Measurements from ENCODE around the gene S100A3. TPM values are rescaled to one million over a fixed set of nuclear protein-coding genes. Genes with fewer than 3 reads are reported as not detected.

Gene S100A3
- total RNA-seq, 2 donors from 2014 or later = 0.61 TPM; not detected in 1

GRCh38 chr1:153506831-153507413 lies 42.1 kb downstream of the S100A3 start:
- H3K9ac ChIP-seq (ENCODE audit: low read depth in 2 of 2, low read length in 2 of 2) = no peak overlapping the region
- intact Hi-C loops (cut with DNase I) = loop anchor here (5.0 kb wide), 1 partner anchor 240 kb away; no protein-coding TSS in a partner anchor
- no peaks in the 10 kb centered on the region for H3K9me3 ChIP-seq
- no peaks in the 10 kb centered on the region for H3K4me1 ChIP-seq
- H3K36me3 ChIP-seq = no peaks in the 10 kb centered on the region
- no peak for TF ChIP-seq CTCF (IDR thresholded peaks at IDR 0.05)
- H3K27me3 ChIP-seq = no peaks in the 10 kb centered on the region
- H3K4me3 ChIP-seq = no peak overlapping the region
- H3K27ac ChIP-seq = peak overlapping the region; percentile 55
- DNase-seq = peak; percentile 74

GRCh38 chr1:153506386-153506785 lies 42.7 kb downstream of the S100A3 start:
- Histone ChIP-seq H3K27me3 (no peaks in the 10 kb centered on the region), H3K9me3 (no peaks in the 10 kb centered on the region), H3K27ac (peak overlapping the region; percentile 55), H3K4me3 (no peak overlapping the region), H3K9ac (ENCODE audit: low read depth in 2 of 2, low read length in 2 of 2) (no peak overlapping the region), H3K4me1 (no peaks in the 10 kb centered on the region), H3K36me3 (no peaks in the 10 kb centered on the region)
- no peak for TF ChIP-seq CTCF (IDR thresholded peaks at IDR 0.05)
- DNase-seq = no peak
- intact Hi-C loops (cut with DNase I) = loop anchor here (5.0 kb wide), 1 partner anchor 241 kb away; no protein-coding TSS in a partner anchor

GRCh38 chr1:153505576-153505975 lies 43.5 kb downstream of the S100A3 start:
- H3K27ac ChIP-seq = no peak overlapping the region
- no peak for DNase-seq
- H3K9ac ChIP-seq (ENCODE audit: low read depth in 2 of 2, low read length in 2 of 2) = no peak overlapping the region
- intact Hi-C loops (cut with DNase I) = loop anchor here (5.0 kb wide), 1 partner anchor 242 kb away; no protein-coding TSS in a partner anchor
- no peaks in the 10 kb centered on the region for H3K27me3 ChIP-seq
- no peaks in the 10 kb centered on the region for H3K4me1 ChIP-seq
- H3K36me3 ChIP-seq = no peaks in the 10 kb centered on the region
- no peak for TF ChIP-seq CTCF (IDR thresholded peaks at IDR 0.05)
- H3K4me3 ChIP-seq = no peak overlapping the region
- H3K9me3 ChIP-seq = no peaks in the 10 kb centered on the region

GRCh38 chr1:153503766-153504165 lies 45.3 kb downstream of the S100A3 start:
- intact Hi-C loops (cut with DNase I) = no loop called here
- no peak overlapping the region for H3K27ac ChIP-seq
- no peak overlapping the region for H3K4me3 ChIP-seq
- no peak for TF ChIP-seq CTCF (IDR thresholded peaks at IDR 0.05)
- no peaks in the 10 kb centered on the region for H3K36me3 ChIP-seq
- H3K9ac ChIP-seq (ENCODE audit: low read depth in 2 of 2, low read length in 2 of 2) = no peak overlapping the region
- no peaks in the 10 kb centered on the region for H3K4me1 ChIP-seq
- H3K9me3 ChIP-seq = no peaks in the 10 kb centered on the region
- no peaks in the 10 kb centered on the region for H3K27me3 ChIP-seq
- no peak for DNase-seq

- no peaks in the 10 kb centered on the region for H3K9me3 ChIP-seq
- H3K27ac ChIP-seq = no peak overlapping the region
- no peaks in the 10 kb centered on the region for H3K27me3 ChIP-seq
- H3K4me3 ChIP-seq = no peak overlapping the region
- intact Hi-C loops (cut with DNase I) = no loop called here
- H3K9ac ChIP-seq (ENCODE audit: low read depth in 2 of 2, low read length in 2 of 2) = no peak overlapping the region
- no peak for DNase-seq
- H3K4me1 ChIP-seq = no peaks in the 10 kb centered on the region
- no peaks in the 10 kb centered on the region for H3K36me3 ChIP-seq
- TF ChIP-seq CTCF (IDR thresholded peaks at IDR 0.05) = no peak
Observed at GRCh38 chr1:153498746-153499145, 50.3 kb downstream of the S100A3 start.

Other genes with a start within 250 kb of the S100A3 start
- not detected for gene PGLYRP3, start 236.3 kb downstream of the S100A3 start, total RNA-seq
- gene PGLYRP4, start 200.4 kb downstream of the S100A3 start, total RNA-seq = not detected
- gene S100A9, start 191.4 kb downstream of the S100A3 start, total RNA-seq = 10 to 100 TPM; 16.3 to 34.9 TPM
- not detected for gene S100A12, start 173.6 kb downstream of the S100A3 start, total RNA-seq
- 1 to 10 TPM in 1 of 2 donors, under 1 TPM in 1; 0.79 to 6.9 TPM for gene S100A8, start 158.2 kb downstream of the S100A3 start, total RNA-seq
- not detected for gene S100A7A, start 132.7 kb downstream of the S100A3 start, total RNA-seq
- gene S100A7, start 88.6 kb downstream of the S100A3 start, total RNA-seq = not detected
- gene S100A6, start 13.3 kb downstream of the S100A3 start, total RNA-seq = 1,000 to 10,000 TPM; 2,444 to 2,474 TPM
- not detected for gene S100A5, start 8.3 kb downstream of the S100A3 start, total RNA-seq
- 10 to 100 TPM; 41.8 to 83.8 TPM for gene S100A4, start 3.5 kb downstream of the S100A3 start, total RNA-seq
- 1 to 10 TPM; 1.0 to 2.4 TPM for gene S100A2, start 16.6 kb upstream of the S100A3 start, total RNA-seq
- gene S100A16, start 63.9 kb upstream of the S100A3 start, total RNA-seq = 100 to 1,000 TPM; 232 to 288 TPM
- gene S100A14, start 67.1 kb upstream of the S100A3 start, total RNA-seq = 100 to 1,000 TPM; 543 to 565 TPM
- 10 to 100 TPM; 45.2 to 67.2 TPM for gene S100A13, start 78.2 kb upstream of the S100A3 start, total RNA-seq
- gene S100A1, start 79.2 kb upstream of the S100A3 start, total RNA-seq = 1 to 10 TPM in 1 of 2 donors, under 1 TPM in 1; 0.69 to 1.5 TPM
- gene CHTOP, start 84.8 kb upstream of the S100A3 start, total RNA-seq = 10 to 100 TPM; 51.3 to 88.6 TPM
- gene SNAPIN, start 109.4 kb upstream of the S100A3 start, total RNA-seq = 10 to 100 TPM; 29.3 to 33.0 TPM
- gene ILF2, start 121.7 kb upstream of the S100A3 start, total RNA-seq = 100 to 1,000 TPM; 105 to 171 TPM
- gene NPR1, start 129.4 kb upstream of the S100A3 start, total RNA-seq = 1 to 10 TPM; 2.3 to 3.6 TPM
- gene INTS3, start 178.8 kb upstream of the S100A3 start, total RNA-seq = 10 to 100 TPM; 25.5 to 53.1 TPM
- 10 to 100 TPM; 24.1 to 27.9 TPM for gene SLC27A3, start 226.1 kb upstream of the S100A3 start, total RNA-seq

Measured in colonic mucosa (tissue), 4 donors.